HG03575 (cell line): ENCODE results near the gene FMO5.
A peak's percentile ranks its signal among the peaks of the same experiment; 100 is the strongest.
"Not testable (repeated sequence)": the region's sequence is repeated elsewhere in the genome, so short reads cannot be mapped to it uniquely, and the experiment has no call there.

Experiments used
- ATAC-seq: cut with Tn5 transposase; IDR thresholded peaks from one replicate; pipeline ENCODE4 v1.9.1; 2021; ENCODE audit not compliant: unreplicated experiment, insufficient number of reproducible peaks, low FRiP score; ENCODE audit errors: extremely low read depth

The FMO5 gene

GRCh38 chr1:147211577-147211976, 13.6 kb downstream of the FMO5 start:
- ATAC-seq = no peak

GRCh38 chr1:147210987-147211386, 14.2 kb downstream of the FMO5 start:
- ATAC-seq = no peak

- ATAC-seq = no peak
Observed at GRCh38 chr1:147209825-147210821, 15.0 kb downstream of the FMO5 start.

DNA sequence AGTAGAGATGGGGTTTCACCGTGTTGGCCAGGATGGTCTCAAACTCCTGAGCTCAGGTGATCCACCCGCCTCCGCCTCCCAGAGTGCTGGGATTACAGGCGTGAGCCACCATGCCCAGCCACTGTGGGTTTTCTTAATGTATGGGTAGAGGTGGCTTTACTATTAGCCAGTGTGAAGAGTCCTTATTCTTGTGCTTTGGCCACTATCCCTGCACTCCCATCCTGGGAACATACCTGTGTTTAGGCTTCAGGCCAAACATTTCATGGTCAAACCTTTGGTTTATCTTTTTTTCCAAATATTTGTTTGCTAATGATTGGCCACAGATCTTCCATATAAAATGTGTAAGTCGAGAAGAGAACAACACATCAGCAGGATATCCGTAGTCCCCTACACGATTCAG, 16.5 kb downstream of the FMO5 start:
- ATAC-seq = no peak

- no peak for ATAC-seq
Observed at GRCh38 chr1:147207192-147207591, 17.9 kb downstream of the FMO5 start.

DNA sequence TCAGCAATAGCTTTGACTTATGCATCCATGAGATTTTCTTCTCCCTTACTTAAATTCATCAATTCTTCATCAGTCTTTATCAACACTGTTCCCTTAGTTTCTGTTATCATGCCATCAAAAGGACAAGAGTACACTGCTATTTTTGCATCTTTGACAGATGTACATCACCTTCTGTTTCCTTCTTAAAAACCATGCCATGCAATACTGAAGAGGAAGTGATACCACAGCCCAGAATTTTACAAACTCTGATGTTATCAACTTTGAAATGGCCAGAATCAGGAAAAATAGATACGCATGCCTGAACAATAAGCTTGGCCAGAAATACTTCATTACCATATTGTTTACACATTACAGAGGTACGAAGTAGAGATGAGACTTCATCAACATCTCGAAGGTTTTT, 21.1 kb downstream of the FMO5 start:
- no peak for ATAC-seq

GRCh38 chr1:147202576-147202975, 22.6 kb downstream of the FMO5 start:
- ATAC-seq = no peak

DNA sequence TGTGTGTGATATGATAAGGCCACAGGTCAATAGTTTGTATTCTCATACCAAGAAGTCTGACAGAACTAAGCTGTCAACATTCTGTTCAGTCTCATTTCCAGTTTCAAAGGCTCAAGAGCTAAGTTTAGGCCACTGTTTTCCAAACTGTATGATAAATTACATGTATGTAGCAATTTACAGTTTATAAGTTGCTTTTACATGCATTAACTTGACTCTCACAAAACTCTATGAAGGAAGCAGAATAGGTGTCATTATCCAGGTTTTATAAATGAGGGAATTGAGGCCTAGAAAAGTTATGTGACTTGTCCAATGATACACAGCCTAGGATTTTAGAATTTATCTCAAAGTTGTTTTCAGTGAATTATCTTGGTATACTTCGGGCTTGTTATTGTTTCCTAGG, 23.4 kb downstream of the FMO5 start:
- no peak for ATAC-seq

- ATAC-seq = no peak
Observed at GRCh38 chr1:147201276-147201675, 23.9 kb downstream of the FMO5 start.

DNA sequence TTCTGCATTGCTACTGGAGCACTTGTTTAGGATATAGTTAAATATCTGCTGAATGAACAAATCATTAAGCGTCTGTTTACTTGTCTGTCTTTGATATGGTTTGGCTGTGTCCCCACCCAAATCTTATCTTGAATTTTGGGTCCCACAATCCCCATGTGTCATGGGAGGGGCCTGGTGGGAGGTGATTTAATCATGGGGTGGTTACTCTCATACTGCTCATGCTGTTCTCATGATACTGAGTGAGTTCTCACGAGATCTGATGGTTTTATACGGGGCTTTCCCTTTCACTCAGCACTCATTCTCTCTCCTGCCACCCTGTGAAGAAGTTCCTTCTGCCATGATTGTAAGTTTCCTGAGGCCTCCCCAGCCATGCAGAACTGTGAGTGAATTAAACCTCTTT, 27.8 kb downstream of the FMO5 start:
- ATAC-seq = not testable (repeated sequence)

DNA sequence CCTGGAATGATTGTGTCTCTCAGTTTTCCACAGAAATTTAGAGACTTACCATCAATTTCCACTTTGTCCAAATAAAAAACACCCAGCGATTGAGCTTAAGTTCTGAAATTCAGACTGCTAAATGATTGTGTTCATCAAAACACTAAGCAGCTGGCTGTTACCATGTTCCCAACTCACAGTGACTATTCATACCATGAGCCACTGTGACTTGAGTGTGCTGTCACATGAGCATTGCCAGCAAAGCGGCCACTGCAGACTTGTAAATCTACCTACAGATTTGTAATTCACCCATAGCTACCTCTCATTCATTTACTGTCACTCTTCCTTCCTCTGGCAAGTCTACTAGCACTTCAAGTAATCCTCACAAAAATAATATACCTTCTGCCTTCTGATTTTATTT, 35.6 kb downstream of the FMO5 start:
- no peak for ATAC-seq

DNA sequence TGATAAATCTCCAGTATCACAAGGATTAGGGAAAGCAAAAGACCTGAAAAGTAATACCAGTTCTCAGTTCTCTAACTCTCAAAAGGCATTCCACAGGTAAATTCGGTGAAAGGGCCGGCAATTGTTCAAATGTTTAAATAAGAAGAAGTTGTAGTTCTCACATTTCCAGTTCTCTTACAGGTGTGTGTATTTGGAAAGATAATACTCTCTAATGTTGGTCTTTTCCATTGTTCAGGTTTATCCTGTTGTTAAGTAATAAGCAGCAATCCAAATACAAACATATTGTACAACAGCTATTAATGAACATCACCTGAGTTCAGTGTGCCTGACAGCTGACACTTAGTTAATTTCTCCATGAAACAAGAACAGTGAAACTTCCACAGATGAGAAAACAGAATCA, 39.7 kb downstream of the FMO5 start:
- ATAC-seq = no peak

DNA sequence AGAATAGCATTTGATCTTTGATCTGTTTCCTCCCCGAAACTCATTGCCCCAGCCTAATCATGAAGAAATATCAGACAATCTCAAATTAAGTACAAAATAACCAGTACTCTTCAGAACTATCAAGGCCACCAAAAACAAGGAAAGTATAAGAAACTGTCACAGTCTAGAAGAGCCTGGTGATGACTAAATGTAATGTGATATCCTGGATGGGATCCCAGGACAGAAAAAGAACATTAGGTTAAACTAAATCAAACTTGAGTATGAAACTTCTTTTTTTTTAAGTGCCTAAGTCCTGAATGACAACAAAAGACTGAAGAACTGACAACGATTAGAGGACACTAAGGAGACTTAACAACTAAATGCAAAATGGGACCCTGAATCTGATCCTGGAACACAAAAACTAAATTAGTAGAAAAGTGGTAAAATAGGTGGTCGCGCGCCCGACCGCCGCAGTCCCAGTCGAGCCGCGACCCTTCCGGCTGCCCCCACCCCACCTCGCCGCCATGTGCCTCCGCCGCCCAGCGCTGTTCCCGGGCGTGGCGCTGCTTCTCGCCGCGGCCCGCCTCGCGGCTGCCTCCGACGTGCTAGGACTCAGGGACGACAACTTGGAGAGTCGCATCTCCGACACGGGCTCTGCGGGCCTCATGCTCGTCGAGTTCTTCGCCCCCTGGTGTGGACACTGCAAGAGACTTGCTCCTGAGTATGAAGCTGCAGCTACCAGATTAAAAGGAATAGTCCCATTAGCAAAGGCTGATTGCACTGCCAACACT, 47.3 kb downstream of the FMO5 start:
- no peak for ATAC-seq

DNA sequence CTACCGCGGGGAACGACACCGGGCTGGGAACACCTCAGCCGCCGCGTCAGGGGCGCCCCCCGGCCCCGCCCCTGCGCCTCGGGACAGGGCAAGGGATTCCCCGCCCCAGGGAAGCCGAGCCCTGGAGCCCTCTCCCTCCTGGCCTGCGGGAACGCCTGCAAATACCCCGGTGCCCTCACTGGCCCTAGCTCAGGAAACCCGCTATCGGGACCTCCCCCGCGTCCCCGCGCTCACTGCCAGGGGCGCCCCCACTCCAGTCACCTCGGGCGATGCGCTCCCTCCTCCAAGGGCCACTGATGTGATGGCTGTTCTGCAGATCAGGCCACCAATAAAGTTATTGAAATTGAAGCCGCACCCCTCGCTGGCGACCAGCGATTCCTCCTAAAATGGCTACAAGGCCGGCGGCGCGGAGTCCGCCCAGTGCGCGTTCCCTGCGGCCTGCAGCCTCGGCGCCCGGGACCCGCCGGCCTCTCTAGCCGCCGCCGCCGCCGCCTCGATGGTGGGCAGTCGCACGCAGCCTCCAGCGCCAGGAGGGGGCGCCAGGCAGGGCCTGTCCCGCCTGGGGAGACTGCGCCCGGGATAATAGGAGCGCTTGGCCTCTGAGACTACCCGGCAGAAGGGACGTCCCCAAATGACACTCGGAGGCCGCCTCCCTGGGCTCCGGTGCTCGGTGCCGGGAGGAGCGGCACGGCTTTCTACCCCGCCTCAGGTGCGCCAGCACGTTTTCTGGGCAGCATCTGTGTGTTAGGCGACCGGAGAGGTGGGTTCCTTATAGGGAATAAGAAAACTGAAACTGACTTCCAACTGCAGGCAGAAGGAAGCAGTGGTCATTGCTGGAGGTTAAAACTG, 52.7 kb downstream of the FMO5 start, which contains the start of gene PRKAB2:
Gene PRKAB2 (minus strand): TSS at position 303 of the 849 bp plus-strand sequence. CDS start 326 bp downstream, outside the sequence.
- ATAC-seq = peak; percentile 59

DNA sequence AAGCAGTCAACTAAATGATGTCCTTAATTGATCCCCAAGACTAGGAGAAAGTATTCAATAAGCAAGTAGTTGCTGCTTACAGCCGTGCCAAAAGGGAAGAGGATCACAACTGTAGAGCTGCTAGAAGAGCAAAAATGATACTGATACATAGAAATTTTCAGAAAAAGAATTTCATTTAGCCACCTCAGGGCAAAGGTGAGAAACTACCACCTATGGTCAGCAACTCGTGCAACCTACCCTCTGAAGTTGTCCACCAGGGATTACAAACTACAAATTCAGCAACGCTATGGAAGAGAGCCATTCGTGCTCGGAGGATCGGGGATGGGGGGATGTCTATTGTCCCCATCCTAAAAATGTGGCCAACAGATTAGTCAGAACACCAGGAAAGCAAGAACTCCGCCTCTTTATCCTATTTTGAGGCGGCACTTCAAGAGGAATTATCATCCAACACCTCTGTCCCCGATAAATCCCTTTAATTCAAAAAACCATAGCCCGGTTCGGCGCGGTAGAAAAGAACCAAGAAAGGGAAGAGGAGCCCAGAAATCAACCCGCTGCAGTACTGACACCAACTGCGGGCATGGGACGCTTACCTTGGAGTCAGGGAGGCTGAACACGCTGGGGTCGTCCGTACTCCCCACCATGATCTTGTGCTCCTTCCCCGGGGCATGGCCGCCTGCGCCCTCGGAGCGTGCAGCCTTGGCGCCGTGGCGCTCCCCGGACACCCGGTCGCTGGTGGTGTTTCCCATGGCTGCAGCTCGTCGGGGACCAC, 53.6 kb downstream of the FMO5 start:
- no peak for ATAC-seq

DNA sequence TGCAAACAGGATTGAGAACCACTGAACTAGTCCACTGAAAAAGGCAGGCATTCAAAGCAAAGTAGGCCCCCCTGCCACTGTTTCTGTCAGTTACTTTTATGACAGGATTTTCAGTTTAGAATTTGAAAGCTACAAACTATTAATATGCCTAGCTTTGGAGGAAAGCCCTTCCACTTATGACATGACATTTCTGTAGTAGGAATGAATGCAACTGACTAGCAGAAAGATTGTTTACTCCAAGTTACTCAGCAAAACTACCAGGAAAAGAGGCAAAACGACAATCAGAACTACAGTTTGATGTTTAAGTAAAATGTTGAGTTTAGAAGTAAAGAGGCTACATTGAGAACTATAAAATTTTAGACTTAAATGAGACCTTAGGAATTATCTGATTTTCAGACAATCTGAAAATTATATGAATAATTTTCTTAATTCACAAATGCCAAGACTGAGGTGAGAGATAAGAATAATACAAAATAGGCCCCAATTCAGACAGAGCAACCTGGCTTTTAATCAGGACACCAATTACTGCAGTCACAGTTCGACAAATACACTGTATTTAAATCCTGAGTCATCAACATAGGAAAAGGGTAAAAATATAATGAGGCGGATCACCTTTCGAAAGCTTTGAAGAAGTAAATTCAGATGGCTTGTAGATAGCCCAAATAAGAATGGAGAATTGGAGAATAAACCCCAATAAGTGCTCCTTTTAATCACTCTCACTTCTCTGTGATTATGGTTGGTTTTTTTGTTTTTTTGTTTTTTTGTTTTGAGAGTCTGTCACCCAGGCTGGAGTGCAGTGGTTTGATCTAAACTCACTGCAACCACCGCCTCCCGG, 55.1 kb downstream of the FMO5 start:
- ATAC-seq = no peak

DNA sequence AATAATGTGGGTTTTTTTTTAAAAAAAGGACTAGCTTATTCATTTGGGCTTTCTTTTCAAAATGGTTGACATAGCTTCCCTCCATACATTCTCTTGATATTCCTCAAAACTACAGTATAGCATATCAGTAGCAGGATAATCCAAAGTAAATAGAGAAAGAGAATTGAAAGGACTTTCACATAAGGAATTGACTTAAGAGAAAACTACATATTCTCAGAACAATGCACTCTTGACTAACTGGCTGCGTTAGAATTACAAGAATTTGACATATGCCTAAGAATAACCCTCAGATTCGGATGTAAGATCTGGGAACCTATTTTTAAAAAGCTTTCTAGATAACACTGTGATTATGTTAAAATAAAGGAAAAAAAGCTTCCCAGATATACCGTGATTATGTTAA, 56.0 kb downstream of the FMO5 start:
- ATAC-seq = no peak

- no peak for ATAC-seq
Observed at GRCh38 chr1:147168626-147169058, 56.5 kb downstream of the FMO5 start.
